Breast epithelium (tissue), 3 donors: ENCODE results near the gene FAM72A.
"Not testable (repeated sequence)": the region's sequence is repeated elsewhere in the genome, so short reads cannot be mapped to it uniquely, and the experiment has no call there.

Source experiments
- POLR2A ChIP-seq: fragments of 450-650 bp; IDR thresholded peaks from one replicate; pipeline ENCODE4 v1.6.1; 2016; ENCODE audit warnings: antibody characterized with exemption, mild to moderate bottlenecking, moderate library complexity
- POLR2AphosphoS5 ChIP-seq, 3 donors: sonication (generic); formaldehyde crosslinking; IDR thresholded peaks; one replicate each; pipeline ENCODE4 v1.6.1; 2017; ENCODE audit warnings: antibody characterized with exemption in 3 of 3
- TF ChIP-seq, protein P1 (sequence below), 3 donors: fragments of 450-650 bp; IDR thresholded peaks; one replicate each; pipeline ENCODE4 v1.5.1; 2016 to 2017; ENCODE audit warnings: antibody characterized with exemption in 3 of 3, mild to moderate bottlenecking in 3 of 3, moderate library complexity in 3 of 3

DNA sequence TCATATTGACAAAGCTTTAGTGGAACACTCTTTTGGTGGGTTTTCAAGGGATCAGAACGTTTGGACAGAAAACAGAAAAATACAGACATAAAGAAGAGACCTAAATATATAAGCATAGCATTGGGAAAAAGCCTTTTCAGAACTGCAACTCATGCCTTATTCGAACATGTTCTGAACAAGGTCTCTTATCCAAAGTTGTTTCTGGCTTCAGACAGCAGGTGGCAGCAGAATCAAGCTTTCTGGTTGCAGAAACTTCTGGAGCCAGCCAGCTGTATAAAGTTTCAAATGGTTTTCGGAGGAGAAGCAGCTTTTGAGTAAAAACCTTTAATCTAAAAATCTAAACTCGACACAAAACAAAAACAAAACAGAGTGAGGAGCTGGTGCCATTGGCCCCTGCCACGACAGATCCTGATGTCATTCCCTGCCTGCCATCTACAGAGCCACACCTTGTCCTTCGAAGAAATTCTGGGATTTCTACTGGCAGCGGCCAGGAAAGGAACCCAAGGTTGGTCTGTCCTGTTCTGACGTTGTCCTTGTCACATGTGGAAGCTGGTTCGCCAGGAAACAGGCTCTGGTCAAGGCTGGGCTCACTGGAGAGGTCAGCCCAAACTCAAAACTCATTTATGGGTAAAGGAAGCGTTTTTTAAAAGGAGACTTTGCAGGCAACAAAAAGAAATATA is 35.1 kb downstream of the FAM72A start:
- TF ChIP-seq, protein P1, sequence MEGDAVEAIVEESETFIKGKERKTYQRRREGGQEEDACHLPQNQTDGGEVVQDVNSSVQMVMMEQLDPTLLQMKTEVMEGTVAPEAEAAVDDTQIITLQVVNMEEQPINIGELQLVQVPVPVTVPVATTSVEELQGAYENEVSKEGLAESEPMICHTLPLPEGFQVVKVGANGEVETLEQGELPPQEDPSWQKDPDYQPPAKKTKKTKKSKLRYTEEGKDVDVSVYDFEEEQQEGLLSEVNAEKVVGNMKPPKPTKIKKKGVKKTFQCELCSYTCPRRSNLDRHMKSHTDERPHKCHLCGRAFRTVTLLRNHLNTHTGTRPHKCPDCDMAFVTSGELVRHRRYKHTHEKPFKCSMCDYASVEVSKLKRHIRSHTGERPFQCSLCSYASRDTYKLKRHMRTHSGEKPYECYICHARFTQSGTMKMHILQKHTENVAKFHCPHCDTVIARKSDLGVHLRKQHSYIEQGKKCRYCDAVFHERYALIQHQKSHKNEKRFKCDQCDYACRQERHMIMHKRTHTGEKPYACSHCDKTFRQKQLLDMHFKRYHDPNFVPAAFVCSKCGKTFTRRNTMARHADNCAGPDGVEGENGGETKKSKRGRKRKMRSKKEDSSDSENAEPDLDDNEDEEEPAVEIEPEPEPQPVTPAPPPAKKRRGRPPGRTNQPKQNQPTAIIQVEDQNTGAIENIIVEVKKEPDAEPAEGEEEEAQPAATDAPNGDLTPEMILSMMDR (IDR thresholded peaks at IDR 0.05), result not testable (repeated sequence)
- not testable (repeated sequence) for TF ChIP-seq POLR2A; POLR2AphosphoS5 (IDR thresholded peaks at IDR 0.05)
